GM12801 (cell line): ENCODE data around the gene PSME3.

Experiments used
- TF ChIP-seq, protein P1 (sequence below): IDR thresholded peaks from one replicate; pipeline ENCODE4 v1.5.1; 2011; ENCODE audit warnings: control low read depth; ENCODE audit not compliant: insufficient read length; ENCODE audit errors: extremely low read depth

The PSME3 gene

GRCh38 chr17:42819939-42820535, 13.2 kb upstream of the PSME3 start:
- TF ChIP-seq, protein P1, sequence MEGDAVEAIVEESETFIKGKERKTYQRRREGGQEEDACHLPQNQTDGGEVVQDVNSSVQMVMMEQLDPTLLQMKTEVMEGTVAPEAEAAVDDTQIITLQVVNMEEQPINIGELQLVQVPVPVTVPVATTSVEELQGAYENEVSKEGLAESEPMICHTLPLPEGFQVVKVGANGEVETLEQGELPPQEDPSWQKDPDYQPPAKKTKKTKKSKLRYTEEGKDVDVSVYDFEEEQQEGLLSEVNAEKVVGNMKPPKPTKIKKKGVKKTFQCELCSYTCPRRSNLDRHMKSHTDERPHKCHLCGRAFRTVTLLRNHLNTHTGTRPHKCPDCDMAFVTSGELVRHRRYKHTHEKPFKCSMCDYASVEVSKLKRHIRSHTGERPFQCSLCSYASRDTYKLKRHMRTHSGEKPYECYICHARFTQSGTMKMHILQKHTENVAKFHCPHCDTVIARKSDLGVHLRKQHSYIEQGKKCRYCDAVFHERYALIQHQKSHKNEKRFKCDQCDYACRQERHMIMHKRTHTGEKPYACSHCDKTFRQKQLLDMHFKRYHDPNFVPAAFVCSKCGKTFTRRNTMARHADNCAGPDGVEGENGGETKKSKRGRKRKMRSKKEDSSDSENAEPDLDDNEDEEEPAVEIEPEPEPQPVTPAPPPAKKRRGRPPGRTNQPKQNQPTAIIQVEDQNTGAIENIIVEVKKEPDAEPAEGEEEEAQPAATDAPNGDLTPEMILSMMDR: no peak

DNA sequence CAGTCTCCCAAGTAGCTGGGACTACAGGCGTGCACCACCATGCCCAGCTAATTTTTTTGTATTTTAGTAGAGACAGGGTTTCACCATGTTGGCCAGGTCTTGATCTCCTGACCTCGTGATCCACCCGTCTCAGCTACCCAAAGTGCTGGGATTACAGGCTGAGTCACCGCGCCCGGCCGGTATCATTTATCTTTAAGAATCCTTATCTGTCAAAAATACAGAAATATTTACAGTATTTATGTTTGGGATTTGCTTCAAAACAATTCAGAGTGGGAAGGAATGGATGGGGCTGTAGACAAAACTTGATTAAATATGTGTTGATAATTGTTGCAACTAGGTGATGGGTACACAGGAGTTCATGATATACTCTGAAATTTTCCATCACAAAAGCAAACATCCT, 12.0 kb upstream of the PSME3 start:
- TF ChIP-seq, protein P1: no peak

- TF ChIP-seq, protein P1: no peak
These were observed 5.7 kb upstream of the PSME3 start for GRCh38 chr17:42827472-42827871.

- TF ChIP-seq, protein P1: no peak
These were observed 2.2 kb upstream of the PSME3 start for GRCh38 chr17:42830971-42831370.

- TF ChIP-seq, protein P1: no peak
These were observed 824 bp upstream of the PSME3 start for GRCh38 chr17:42832213-42832933.

DNA sequence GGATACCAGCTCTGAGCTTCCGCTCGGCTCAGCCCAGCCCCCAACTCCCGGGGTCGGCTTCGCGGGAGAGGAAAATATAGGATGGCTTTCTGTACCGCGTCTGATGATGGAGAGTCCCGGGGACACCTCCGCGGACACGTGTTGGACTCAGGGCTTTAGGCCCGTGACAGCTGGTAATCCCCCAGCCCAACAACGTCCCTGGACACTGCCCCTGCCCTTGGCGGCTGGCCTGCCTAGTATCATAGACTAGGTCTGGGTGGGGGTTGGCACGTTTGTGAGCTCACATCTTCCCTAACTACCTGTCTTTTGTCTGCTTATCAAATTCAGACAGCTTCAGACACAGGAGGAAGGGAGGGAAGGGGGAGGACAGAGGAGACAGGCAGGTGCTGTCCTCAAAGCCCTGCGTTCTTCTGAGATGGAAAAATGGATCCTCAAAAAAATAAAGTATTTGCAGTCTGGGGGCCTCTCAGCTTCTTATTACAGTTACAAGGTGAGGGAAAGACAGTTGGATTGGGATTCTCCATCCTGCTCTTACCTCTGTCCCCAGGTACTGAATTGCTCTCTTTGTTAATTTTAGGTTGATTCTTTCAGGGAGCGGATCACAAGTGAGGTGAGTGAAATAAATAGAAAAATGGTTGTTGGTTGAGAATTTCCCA, 698 bp downstream of the PSME3 start:
- TF ChIP-seq, protein P1: no peak

- TF ChIP-seq, protein P1: no peak
These were observed 2.5 kb downstream of the PSME3 start for GRCh38 chr17:42835732-42836131.
